Measurements from ENCODE around the gene GRM1.
"Not testable (repeated sequence)": the region's sequence is repeated elsewhere in the genome, so short reads cannot be mapped to it uniquely, and the experiment has no call there.

GRM1 gene

DNA sequence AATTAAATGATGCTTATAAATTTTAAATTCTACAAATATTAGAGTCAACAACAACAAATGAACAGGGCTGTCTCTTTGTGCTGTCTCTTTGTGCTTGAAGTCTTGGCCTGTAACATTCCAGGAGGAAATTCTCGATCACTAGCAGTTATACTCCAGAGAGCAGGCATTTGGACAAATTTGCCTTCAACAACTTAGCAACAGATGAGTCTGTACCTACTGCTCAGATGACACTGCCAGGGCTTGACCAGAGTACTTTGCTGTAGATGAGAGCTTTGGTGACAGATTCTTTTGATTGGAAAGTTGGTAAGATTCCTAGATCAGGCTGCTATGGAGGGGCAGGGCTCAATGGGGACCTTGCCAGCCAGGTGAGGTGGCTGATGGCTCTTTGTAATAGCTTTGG is 217.2 kb downstream of the GRM1 start:
- Mint-ChIP-seq H3K4me1 (no peaks in the 10 kb centered on the region), H3K9me3 (peaks cover 4 to 11% of the 10 kb centered on the region in 2 donors), H3K27ac (no peak overlapping the region), H3K36me3 (no peaks in the 10 kb centered on the region), H3K4me3 (no peak overlapping the region), H3K27me3 (no peaks in the 10 kb centered on the region)
- DNase-seq (no peak), ATAC-seq (replicated peaks) (no peak)

- Mint-ChIP-seq H3K36me3 (no peaks in the 10 kb centered on the region), H3K27me3 (no peaks in the 10 kb centered on the region), H3K9me3 (no peaks in the 10 kb centered on the region), H3K4me3 (no peak overlapping the region), H3K4me1 (no peaks in the 10 kb centered on the region), H3K27ac (no peak overlapping the region)
- ATAC-seq (replicated peaks) (no peak), DNase-seq (no peak)
Observed at GRCh38 chr6:146253691-146254090, 224.8 kb downstream of the GRM1 start.

- Mint-ChIP-seq H3K36me3 (no peaks in the 10 kb centered on the region), H3K4me3 (no peak overlapping the region), H3K9me3 (no peaks in the 10 kb centered on the region), H3K4me1 (no peaks in the 10 kb centered on the region), H3K27ac (no peak overlapping the region), H3K27me3 (no peaks in the 10 kb centered on the region)
- DNase-seq (no peak), ATAC-seq (replicated peaks) (no peak)
Observed at GRCh38 chr6:146258206-146258605, 229.3 kb downstream of the GRM1 start.

- no peaks in the 10 kb centered on the region for H3K36me3 Mint-ChIP-seq
- no peak overlapping the region for H3K4me3 Mint-ChIP-seq
- ATAC-seq (replicated peaks) (no peak), DNase-seq (no peak)
- H3K27me3 Mint-ChIP-seq, result no peaks in the 10 kb centered on the region
- no peaks in the 10 kb centered on the region for H3K4me1 Mint-ChIP-seq
- H3K27ac Mint-ChIP-seq, result no peak overlapping the region
- no peaks in the 10 kb centered on the region for H3K9me3 Mint-ChIP-seq
Observed at GRCh38 chr6:146260886-146261285, 232.0 kb downstream of the GRM1 start.

GRCh38 chr6:146265056-146265455 is 236.2 kb downstream of the GRM1 start:
- H3K4me3 Mint-ChIP-seq, result no peak overlapping the region
- no peak overlapping the region for H3K27ac Mint-ChIP-seq
- no peak for ATAC-seq (replicated peaks)
- no peaks in the 10 kb centered on the region for H3K4me1 Mint-ChIP-seq
- no peaks in the 10 kb centered on the region for H3K36me3 Mint-ChIP-seq
- DNase-seq, result no peak
- H3K9me3 Mint-ChIP-seq, result peaks cover 0 to 3% of the 10 kb centered on the region in 2 donors
- no peaks in the 10 kb centered on the region for H3K27me3 Mint-ChIP-seq

GRCh38 chr6:146267447-146267846 is 238.6 kb downstream of the GRM1 start:
- H3K36me3 Mint-ChIP-seq, result no peaks in the 10 kb centered on the region
- no peaks in the 10 kb centered on the region for H3K27me3 Mint-ChIP-seq
- peaks cover 0 to 3% of the 10 kb centered on the region in 2 donors for H3K9me3 Mint-ChIP-seq
- H3K4me3 Mint-ChIP-seq, result no peak overlapping the region
- H3K27ac Mint-ChIP-seq, result no peak overlapping the region
- DNase-seq (no peak), ATAC-seq (replicated peaks) (no peak)
- no peaks in the 10 kb centered on the region for H3K4me1 Mint-ChIP-seq

DNA sequence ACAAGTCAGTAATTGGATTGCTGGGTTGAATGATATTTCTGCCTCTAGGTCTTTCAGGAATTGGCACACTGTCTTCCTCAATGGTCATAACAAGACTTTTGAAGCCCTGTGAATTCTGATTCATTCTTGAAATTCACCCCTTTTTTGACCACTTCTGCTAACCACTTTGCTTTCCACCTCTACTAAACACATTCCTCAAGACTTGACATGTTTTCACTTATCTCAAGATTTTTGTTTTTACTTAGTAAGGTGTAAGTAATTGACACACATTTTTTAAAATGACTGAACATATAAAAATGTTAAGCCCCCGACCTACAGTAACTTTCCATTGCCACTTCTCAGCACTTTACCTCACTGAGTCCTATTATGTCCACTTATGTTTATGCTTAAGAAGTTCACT is 239.1 kb downstream of the GRM1 start:
- H3K27me3 Mint-ChIP-seq, result no peaks in the 10 kb centered on the region
- DNase-seq (no peak), ATAC-seq (replicated peaks) (no peak)
- H3K27ac Mint-ChIP-seq, result no peak overlapping the region
- peaks cover 0 to 3% of the 10 kb centered on the region in 2 donors for H3K9me3 Mint-ChIP-seq
- no peaks in the 10 kb centered on the region for H3K4me1 Mint-ChIP-seq
- no peak overlapping the region for H3K4me3 Mint-ChIP-seq
- no peaks in the 10 kb centered on the region for H3K36me3 Mint-ChIP-seq

DNA sequence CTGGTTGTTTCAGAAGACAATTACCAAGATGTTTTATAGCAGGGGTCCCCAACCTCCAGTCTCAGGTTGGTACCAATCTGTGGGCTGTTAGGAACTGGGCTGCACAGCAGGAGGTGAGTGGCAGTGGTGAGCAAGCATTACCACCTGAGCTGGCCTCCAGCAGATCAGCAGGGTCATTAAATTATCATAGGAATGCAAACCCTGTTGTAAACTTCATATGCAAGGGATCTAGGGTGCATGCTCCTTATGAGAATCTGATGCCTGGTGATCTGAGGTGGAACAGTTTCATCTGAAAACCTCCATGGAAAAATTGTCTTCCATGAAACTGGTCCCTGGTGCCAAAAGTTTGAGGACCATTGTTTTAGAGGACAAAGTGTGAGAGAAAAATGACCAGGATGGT is 240.6 kb downstream of the GRM1 start:
- H3K4me3 Mint-ChIP-seq, result no peak overlapping the region
- DNase-seq (no peak), ATAC-seq (replicated peaks) (no peak)
- H3K27ac Mint-ChIP-seq, result no peak overlapping the region
- H3K9me3 Mint-ChIP-seq, result peaks cover 0 to 3% of the 10 kb centered on the region in 2 donors
- H3K27me3 Mint-ChIP-seq, result no peaks in the 10 kb centered on the region
- H3K4me1 Mint-ChIP-seq, result no peaks in the 10 kb centered on the region
- no peaks in the 10 kb centered on the region for H3K36me3 Mint-ChIP-seq

DNA sequence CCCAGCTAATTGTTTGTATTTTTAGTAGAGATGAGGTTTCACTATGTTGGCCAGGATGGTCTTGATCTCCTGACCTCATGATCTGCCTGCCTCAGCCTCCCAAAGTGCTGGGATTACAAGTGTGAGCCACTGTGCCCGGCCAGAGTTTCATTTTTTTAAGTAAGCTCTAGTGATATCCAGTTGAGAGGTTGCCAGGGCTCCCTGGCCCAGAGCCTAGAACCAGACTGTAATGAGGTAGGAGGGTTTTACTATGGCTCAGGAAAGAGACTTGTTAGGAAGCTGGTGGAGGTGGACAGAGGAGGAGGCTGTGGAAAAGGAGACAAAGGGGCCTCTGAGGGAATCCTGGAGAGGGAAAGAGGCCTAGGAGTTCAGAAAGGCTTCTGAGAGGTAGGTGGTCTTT is 242.3 kb downstream of the GRM1 start:
- not testable (repeated sequence) for H3K27ac Mint-ChIP-seq; H3K4me3 Mint-ChIP-seq; ATAC-seq (replicated peaks); H3K4me1 Mint-ChIP-seq; H3K36me3 Mint-ChIP-seq; DNase-seq; H3K27me3 Mint-ChIP-seq; H3K9me3 Mint-ChIP-seq

DNA sequence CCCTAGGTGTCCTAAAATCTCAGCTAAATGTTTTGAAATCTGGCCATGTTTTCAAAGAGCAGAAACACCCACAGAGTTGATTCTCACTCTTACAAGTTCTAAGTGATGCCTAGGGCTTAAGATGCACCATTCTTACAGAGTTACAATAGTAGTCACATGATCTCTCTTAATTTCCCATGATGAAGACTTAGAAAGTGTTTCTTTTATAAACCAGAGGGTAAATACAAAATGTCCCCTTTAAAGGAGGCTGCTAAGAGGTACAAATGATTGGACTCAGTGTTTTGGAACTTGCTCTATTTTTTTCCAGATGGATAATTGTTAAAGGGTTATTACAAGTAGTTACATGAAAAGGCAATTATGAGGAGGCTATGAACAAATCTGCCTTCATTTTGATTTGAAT is 244.6 kb downstream of the GRM1 start:
- H3K4me1 Mint-ChIP-seq, result no peaks in the 10 kb centered on the region
- H3K27me3 Mint-ChIP-seq, result no peaks in the 10 kb centered on the region
- DNase-seq, result no peak
- no peak overlapping the region for H3K27ac Mint-ChIP-seq
- no peaks in the 10 kb centered on the region for H3K36me3 Mint-ChIP-seq
- no peak overlapping the region for H3K4me3 Mint-ChIP-seq
- H3K9me3 Mint-ChIP-seq, result peaks cover 0 to 1% of the 10 kb centered on the region in 2 donors
- no peak for ATAC-seq (replicated peaks)

DNA sequence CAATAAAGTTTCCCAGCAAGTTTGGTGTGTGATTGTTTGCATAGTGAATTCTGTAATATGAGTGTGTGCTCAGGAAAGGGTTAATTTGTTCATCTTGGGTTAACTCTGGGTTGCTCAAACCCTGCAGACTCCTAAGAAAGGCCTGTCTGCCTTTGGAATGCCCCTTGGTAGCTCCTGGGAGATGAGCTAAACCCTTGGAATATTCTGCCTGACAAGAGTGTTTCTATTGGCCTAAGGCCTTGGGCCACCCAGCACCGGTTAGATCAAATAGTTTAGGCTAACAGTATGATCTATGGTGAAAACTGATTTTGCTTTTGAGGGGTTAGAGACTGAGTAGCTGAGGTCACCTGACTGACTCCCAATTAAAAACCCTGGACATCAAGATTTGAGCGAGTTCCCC is 248.3 kb downstream of the GRM1 start:
- Mint-ChIP-seq H3K4me1 (no peaks in the 10 kb centered on the region), H3K27ac (no peak overlapping the region), H3K4me3 (no peak overlapping the region), H3K36me3 (no peaks in the 10 kb centered on the region), H3K9me3 (peaks cover 0 to 1% of the 10 kb centered on the region in 2 donors), H3K27me3 (no peaks in the 10 kb centered on the region)
- ATAC-seq (replicated peaks) (no peak), DNase-seq (no peak)

- Mint-ChIP-seq H3K36me3 (no peaks in the 10 kb centered on the region), H3K4me1 (no peaks in the 10 kb centered on the region), H3K27ac (no peak overlapping the region), H3K4me3 (no peak overlapping the region), H3K27me3 (no peaks in the 10 kb centered on the region), H3K9me3 (peaks cover 0 to 4% of the 10 kb centered on the region in 2 donors)
- no peak for ATAC-seq (replicated peaks)
- no peak for DNase-seq
Observed at GRCh38 chr6:146281651-146282362, 252.9 kb downstream of the GRM1 start.

DNA sequence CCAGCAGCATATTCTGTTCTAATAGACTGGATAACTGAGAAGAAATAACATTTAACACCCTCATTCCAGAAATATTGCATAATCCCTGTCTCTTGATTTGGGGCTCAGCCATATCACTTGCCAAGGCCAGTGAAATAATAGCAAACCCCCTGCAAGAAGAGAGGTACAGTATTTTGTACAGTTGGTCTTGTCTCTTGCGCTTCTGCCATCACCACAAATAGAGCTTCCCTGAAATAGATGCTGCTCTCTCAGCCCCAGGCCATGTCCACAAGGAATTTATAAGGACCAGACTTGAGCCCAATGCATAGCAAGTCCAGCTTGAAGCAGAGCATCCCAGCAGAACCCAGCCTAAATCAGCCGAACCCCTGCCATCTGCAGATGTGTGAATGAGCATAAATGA is 254.0 kb downstream of the GRM1 start:
- Mint-ChIP-seq H3K27ac (no peak overlapping the region), H3K9me3 (peaks cover 0 to 4% of the 10 kb centered on the region in 2 donors), H3K4me3 (no peak overlapping the region), H3K36me3 (no peaks in the 10 kb centered on the region), H3K27me3 (no peaks in the 10 kb centered on the region), H3K4me1 (no peaks in the 10 kb centered on the region)
- ATAC-seq (replicated peaks) (no peak), DNase-seq (no peak)

GRCh38 chr6:146284311-146284710 is 255.4 kb downstream of the GRM1 start:
- ATAC-seq (replicated peaks), result no peak

DNA sequence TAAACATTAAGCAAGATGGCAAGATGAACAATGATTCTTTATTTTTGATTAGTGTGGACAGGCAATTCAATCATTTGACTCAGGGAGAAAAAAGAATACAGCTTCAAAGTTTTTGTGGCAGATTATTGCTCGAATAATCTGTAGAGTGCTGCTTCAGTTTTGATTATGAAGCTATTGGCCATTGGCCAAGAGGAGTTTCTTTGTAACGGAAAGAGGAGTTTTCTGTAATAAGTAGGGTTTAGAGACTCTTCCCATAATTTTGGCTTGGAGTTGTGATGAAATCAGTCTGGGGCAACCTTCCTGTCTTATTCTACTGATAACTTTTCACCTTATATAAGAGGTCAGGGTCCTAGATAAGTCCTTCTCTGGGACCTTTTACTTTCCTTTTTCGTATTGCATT is 258.1 kb downstream of the GRM1 start:
- H3K9me3 Mint-ChIP-seq, result peaks cover 2 to 4% of the 10 kb centered on the region in 2 donors
- no peak for DNase-seq
- H3K4me1 Mint-ChIP-seq, result no peaks in the 10 kb centered on the region
- H3K27ac Mint-ChIP-seq, result no peak overlapping the region
- H3K4me3 Mint-ChIP-seq, result no peak overlapping the region
- H3K36me3 Mint-ChIP-seq, result no peaks in the 10 kb centered on the region
- no peak for ATAC-seq (replicated peaks)
- no peaks in the 10 kb centered on the region for H3K27me3 Mint-ChIP-seq

More at GRCh38 chr6:146284311-146284710, 255.4 kb downstream of the GRM1 start:
- no peaks in the 10 kb centered on the region for H3K27me3 Mint-ChIP-seq
- no peak overlapping the region for H3K27ac Mint-ChIP-seq
- peaks cover 0 to 4% of the 10 kb centered on the region in 2 donors for H3K9me3 Mint-ChIP-seq
- no peaks in the 10 kb centered on the region for H3K4me1 Mint-ChIP-seq
- no peaks in the 10 kb centered on the region for H3K36me3 Mint-ChIP-seq
- DNase-seq, result no peak
- no peak overlapping the region for H3K4me3 Mint-ChIP-seq

Data from stimulated activated naive B cell treated with anti-CD40 and anti-IgM and Interleukin-4, amounts not matched to agents 10 μg/mL and 1 μg/mL and 100 μg/mL, for 72 hours (primary cell).